Astrocyte (in vitro differentiated cells and primary cell): ENCODE results near the gene ARHGAP26.

Experiments
- EZH2 ChIP-seq: IDR thresholded peaks from 2 replicates; pipeline ENCODE4 v1.6.1; 2012; ENCODE audit warnings: mild to moderate bottlenecking, low read length, inconsistent platforms; ENCODE audit not compliant: insufficient read depth
- TF ChIP-seq, protein P1 (sequence below): IDR thresholded peaks from 2 replicates; pipeline ENCODE4 v1.5.1; 2011; ENCODE audit warnings: low read depth, mild to moderate bottlenecking, inconsistent platforms, low read length, moderate library complexity; ENCODE audit not compliant: insufficient read depth

DNA sequence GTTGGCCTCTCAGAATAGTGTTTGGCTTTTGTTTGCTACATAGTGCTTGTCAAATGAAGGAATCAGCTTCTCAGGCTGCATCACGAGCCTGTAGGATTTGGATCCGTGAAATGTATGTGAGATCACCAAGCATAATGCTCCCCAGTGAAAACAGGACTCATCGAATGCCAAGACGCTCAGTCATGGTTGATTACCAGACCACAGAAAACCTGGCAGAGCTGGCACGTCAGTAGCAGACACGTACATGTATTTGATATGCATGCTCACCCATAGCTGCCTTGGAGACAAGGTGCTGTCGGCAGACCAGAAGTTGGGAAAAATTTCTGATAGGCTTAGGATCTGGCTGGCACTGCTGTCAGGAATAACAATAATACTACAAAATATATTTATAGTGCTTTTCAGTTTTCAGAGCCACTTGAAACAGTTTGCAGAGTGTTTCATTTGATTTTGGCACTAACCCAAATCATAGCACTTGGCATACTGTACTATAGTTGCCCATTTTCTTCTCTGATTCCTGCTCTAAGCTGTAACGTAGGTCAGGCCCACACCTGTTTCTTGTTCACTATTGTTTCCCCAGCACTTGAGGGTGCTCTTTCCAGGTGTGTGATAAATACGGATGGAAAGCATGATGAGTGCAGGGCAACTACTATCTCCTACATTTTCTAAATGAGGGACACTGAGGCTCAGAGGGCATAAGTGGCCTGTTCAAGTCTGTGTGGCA is 407.2 kb downstream of the ARHGAP26 start:
- TF ChIP-seq, protein P1, sequence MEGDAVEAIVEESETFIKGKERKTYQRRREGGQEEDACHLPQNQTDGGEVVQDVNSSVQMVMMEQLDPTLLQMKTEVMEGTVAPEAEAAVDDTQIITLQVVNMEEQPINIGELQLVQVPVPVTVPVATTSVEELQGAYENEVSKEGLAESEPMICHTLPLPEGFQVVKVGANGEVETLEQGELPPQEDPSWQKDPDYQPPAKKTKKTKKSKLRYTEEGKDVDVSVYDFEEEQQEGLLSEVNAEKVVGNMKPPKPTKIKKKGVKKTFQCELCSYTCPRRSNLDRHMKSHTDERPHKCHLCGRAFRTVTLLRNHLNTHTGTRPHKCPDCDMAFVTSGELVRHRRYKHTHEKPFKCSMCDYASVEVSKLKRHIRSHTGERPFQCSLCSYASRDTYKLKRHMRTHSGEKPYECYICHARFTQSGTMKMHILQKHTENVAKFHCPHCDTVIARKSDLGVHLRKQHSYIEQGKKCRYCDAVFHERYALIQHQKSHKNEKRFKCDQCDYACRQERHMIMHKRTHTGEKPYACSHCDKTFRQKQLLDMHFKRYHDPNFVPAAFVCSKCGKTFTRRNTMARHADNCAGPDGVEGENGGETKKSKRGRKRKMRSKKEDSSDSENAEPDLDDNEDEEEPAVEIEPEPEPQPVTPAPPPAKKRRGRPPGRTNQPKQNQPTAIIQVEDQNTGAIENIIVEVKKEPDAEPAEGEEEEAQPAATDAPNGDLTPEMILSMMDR, result no peak
- TF ChIP-seq EZH2, result no peak
